ENCODE data around the gene DACT1. TPM values are rescaled to one million over a fixed set of nuclear protein-coding genes. Genes with fewer than 3 reads are reported as not detected.

Gene DACT1
- total and polyA plus RNA-seq, 4 donors = 0.32 to 3.8 (median 1.6) TPM

- WGBS = 80% methylated on average over 11 of the region's 11 CpGs
Observed at GRCh38 chr14:58598804-58599525, 38.8 kb upstream of the DACT1 start.

More at GRCh38 chr14:58598804-58599525, 38.8 kb upstream of the DACT1 start:
- H3K27ac ChIP-seq (ENCODE audit: low read depth in 1 of 2, low read length in 2 of 2) = no peak overlapping the region
- no peaks in the 10 kb centered on the region for H3K36me3 ChIP-seq (ENCODE audit: control insufficient read depth in 4 of 4, insufficient read depth in 3 of 4, low read depth in 1 of 4, low read length in 3 of 4)
- H3K9me3 ChIP-seq (ENCODE audit: control insufficient read depth in 4 of 4, low read length in 3 of 4) = no peaks in the 10 kb centered on the region
- H3K27me3 ChIP-seq (ENCODE audit: control insufficient read depth in 4 of 4, insufficient read depth in 4 of 4, low read length in 3 of 4) = no peaks in the 10 kb centered on the region
- no peak for DNase-seq (ENCODE audit: low spot score)
- H3K4me3 ChIP-seq (ENCODE audit: low read depth in 1 of 3, low read length in 3 of 3) = no peak overlapping the region
- H3K9ac ChIP-seq (ENCODE audit: low read depth in 1 of 2, low read length in 2 of 2) = no peak overlapping the region
- no peaks in the 10 kb centered on the region for H3K4me1 ChIP-seq (ENCODE audit: control insufficient read depth in 4 of 4, insufficient read depth in 4 of 4, low read length in 3 of 4)
- TF ChIP-seq SP1 (IDR thresholded peaks at IDR 0.05) (no peak), JUND (IDR thresholded peaks at IDR 0.05) (no peak), RXRA (IDR thresholded peaks at IDR 0.05) (no peak), MAX (IDR thresholded peaks at IDR 0.05) (no peak), CTCF (IDR thresholded peaks at IDR 0.05; ENCODE audit: low read depth, low read length, missing input control) (no peak), YY1 (IDR thresholded peaks at IDR 0.05) (no peak), REST (IDR thresholded peaks at IDR 0.05) (no peak), ATF3 (IDR thresholded peaks at IDR 0.05) (no peak), GABPA (IDR thresholded peaks at IDR 0.05 in 1 of 2, conservative IDR thresholded peaks at IDR 0.05 in 1 of 2) (no peak), HNF4G (IDR thresholded peaks at IDR 0.05) (no peak), EGR1 (IDR thresholded peaks at IDR 0.05; ENCODE audit: low read depth in 2 of 2) (no peak)
